Muscle of leg (tissue), 11 donors: ENCODE data around the gene MPRIP. TPM values are rescaled to one million over a fixed set of nuclear protein-coding genes. Genes with fewer than 3 reads are reported as not detected.

Source experiments
- DNase-seq: peaks from one replicate; pipeline ENCODE4 v3.0.0; 2013
- H3K27ac ChIP-seq: one replicate; pipeline ENCODE4 v1.5.1; 2013; ENCODE audit warnings: mild to moderate bottlenecking, low read length, control low read depth
- H3K27me3 ChIP-seq: one replicate; pipeline ENCODE4 v1.6.1; 2013; ENCODE audit warnings: low read length; ENCODE audit not compliant: control insufficient read depth, insufficient read depth
- H3K36me3 ChIP-seq: one replicate; pipeline ENCODE4 v1.6.1; 2013; ENCODE audit warnings: low read length; ENCODE audit not compliant: control insufficient read depth, insufficient read depth
- H3K4me1 ChIP-seq: one replicate; pipeline ENCODE4 v1.6.1; 2013; ENCODE audit warnings: low read length; ENCODE audit not compliant: control insufficient read depth, insufficient read depth
- H3K4me3 ChIP-seq: one replicate; pipeline ENCODE4 v1.5.1; 2013; ENCODE audit warnings: low read length, control low read depth
- H3K9me3 ChIP-seq: replicated peaks from 2 replicates; pipeline ENCODE4 v1.6.1; 2013; ENCODE audit warnings: low read depth, low read length; ENCODE audit not compliant: control insufficient read depth
- WGBS: methylation state at CpG from one replicate; pipeline ENCODE4 v1.1.5; 2013; ENCODE audit warnings: missing lambda C conversion rate; ENCODE audit not compliant: insufficient coverage; 5-methylcytosine and 5-hydroxymethylcytosine counted together
- polyA plus RNA-seq, 8 donors: library from polyadenylated mRNA; unstranded; fragments of 120-200 nt; gene quantifications; one replicate each; pipeline versions ENCODE4 v1.2.1 to v1.2.3, GENCODE V29; 2013; ENCODE audit warnings: inconsistent platforms in 1 of 8, low replicate concordance in 1 of 8; ENCODE audit not compliant: insufficient read length in 8 of 8, insufficient read depth in 1 of 8
- total RNA-seq: library from RNA; stranded (reverse); fragments of 120-200 nt; gene quantifications from one replicate; pipeline ENCODE4 v1.2.4, GENCODE V29; 2013

The MPRIP gene
- total and polyA plus RNA-seq, 9 donors, result 144 to 211 (median 198) TPM

DNA sequence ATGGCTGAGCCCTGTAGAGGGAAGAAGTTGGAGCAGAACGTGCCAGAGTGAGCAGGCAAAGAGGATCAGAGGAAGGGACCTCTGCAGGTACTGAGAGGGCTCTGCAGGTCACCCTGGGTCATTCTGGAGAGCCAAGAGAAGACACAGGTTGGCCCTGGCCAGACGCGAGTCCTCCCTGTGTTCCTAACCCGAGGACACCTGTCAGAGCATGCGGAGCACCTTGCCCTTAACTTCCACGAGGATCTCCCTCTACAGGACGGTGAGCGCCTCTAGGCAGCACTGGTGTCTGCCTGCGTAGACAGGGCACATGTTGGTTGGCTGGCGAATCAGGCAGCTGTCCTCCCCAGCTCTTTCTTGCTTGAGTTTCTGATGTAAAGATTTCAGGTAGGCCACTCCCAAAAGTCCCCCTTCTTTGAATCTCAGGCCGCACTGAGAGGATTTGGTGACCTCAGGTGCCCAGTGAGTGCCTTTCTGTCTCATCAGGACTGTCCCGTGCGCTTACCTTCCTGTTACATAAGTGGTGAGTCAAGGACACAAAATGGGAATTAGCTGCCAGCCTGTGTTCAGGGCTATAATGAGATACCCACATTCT, 45.3 kb downstream of the MPRIP start:
- Histone ChIP-seq H3K4me1 (peaks cover 66% of the 10 kb centered on the region), H3K27ac (no peak overlapping the region), H3K9me3 (no peaks in the 10 kb centered on the region), H3K27me3 (no peaks in the 10 kb centered on the region), H3K36me3 (peaks cover 78% of the 10 kb centered on the region), H3K4me3 (no peak overlapping the region)
- no peak for DNase-seq
- 88% methylated on average over 10 of the region's 13 CpGs for WGBS

DNA sequence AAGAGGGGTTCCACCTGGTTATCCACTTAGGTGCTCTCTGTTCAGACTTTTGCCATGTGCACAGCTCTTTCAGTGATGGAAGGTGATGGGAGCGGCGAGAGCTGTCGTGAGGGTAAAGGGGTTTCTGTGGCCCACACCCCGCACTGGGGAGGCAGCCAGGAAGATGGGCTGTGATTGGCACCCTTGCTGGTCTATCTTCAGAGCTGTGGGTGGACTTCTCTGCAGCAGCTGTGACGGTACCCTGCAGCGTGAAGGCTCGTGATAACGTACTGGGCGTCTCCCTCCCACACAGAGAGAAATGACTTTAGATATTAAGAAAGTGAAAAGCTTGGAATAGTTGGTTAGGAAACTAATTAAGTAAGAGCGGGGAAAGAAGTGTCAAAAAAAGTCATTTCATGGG, 45.8 kb downstream of the MPRIP start:
- Histone ChIP-seq H3K36me3 (peaks cover 72% of the 10 kb centered on the region), H3K9me3 (no peaks in the 10 kb centered on the region), H3K4me3 (no peak overlapping the region), H3K27ac (no peak overlapping the region), H3K4me1 (peaks cover 69% of the 10 kb centered on the region), H3K27me3 (no peaks in the 10 kb centered on the region)
- WGBS, result 89% methylated on average over 5 of the region's 10 CpGs
- no peak for DNase-seq

- H3K9me3 ChIP-seq, result no peaks in the 10 kb centered on the region
- H3K4me1 ChIP-seq, result peaks cover 69% of the 10 kb centered on the region
- H3K36me3 ChIP-seq, result peaks cover 66% of the 10 kb centered on the region
- H3K27me3 ChIP-seq, result no peaks in the 10 kb centered on the region
- H3K27ac ChIP-seq, result no peak overlapping the region
- 49% methylated on average over 5 of the region's 8 CpGs for WGBS
- no peak overlapping the region for H3K4me3 ChIP-seq
- DNase-seq, result no peak
Measured at GRCh38 chr17:17088541-17089525, 46.6 kb downstream of the MPRIP start.

DNA sequence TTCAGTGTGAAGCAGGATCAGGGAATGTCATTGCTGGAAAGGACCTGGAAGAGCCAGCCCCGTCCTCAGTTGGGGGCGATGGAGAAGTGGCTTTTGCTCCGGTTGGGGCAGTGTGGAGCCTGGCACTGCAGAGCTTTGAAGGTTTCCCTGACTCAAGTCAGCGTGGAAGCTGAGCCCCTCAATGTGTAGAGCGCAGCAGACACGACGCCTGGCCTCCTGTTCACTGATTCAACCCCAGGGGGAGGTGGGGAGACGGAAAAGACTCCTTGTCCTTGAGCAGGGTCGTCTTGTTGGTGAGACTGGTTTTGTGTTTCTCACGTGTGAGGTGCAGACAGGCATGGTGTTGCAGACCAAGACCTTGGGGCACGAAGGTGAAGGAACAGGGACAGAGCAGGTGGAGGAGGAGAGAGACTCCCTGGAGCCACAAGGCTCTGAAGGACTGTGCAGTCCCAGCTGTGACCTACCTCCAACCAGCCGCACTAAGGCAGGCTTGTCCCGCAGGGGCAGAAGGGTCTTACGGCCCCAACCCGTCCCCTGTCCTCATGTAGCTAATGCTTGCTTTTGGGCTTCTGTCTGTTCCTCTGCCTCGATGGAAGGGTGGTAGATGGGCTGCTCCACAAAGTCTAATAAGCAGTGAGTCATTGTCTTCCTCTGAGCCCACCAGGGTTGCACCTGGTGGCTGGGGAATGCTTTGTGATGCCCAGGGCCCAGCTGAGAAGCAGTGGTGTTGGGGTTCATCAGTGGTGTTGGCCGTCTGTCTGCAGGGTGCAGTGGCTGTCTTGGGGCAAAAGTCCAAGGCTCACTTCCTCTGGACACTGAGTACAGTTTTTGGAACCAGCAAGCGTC, 47.8 kb downstream of the MPRIP start:
- no peaks in the 10 kb centered on the region for H3K9me3 ChIP-seq
- no peak overlapping the region for H3K27ac ChIP-seq
- DNase-seq, result no peak
- H3K27me3 ChIP-seq, result no peaks in the 10 kb centered on the region
- H3K4me1 ChIP-seq, result peaks cover 58% of the 10 kb centered on the region
- no peak overlapping the region for H3K4me3 ChIP-seq
- peaks cover 55% of the 10 kb centered on the region for H3K36me3 ChIP-seq
- whole genome bisulfite sequencing, result 76% methylated on average over 9 of the region's 18 CpGs

GRCh38 chr17:17090642-17091103, 48.4 kb downstream of the MPRIP start:
- H3K27me3 ChIP-seq, result no peaks in the 10 kb centered on the region
- no peak for DNase-seq
- H3K4me1 ChIP-seq, result peaks cover 61% of the 10 kb centered on the region
- H3K4me3 ChIP-seq, result no peak overlapping the region
- no peaks in the 10 kb centered on the region for H3K9me3 ChIP-seq
- H3K36me3 ChIP-seq, result peaks cover 54% of the 10 kb centered on the region
- 88% methylated on average over 9 of the region's 11 CpGs for WGBS
- H3K27ac ChIP-seq, result no peak overlapping the region

- no peak overlapping the region for H3K27ac ChIP-seq
- no CpG with 5 or more reads among the region's 11 CpGs for WGBS
- peaks cover 48% of the 10 kb centered on the region for H3K36me3 ChIP-seq
- no peaks in the 10 kb centered on the region for H3K9me3 ChIP-seq
- no peaks in the 10 kb centered on the region for H3K27me3 ChIP-seq
- H3K4me3 ChIP-seq, result no peak overlapping the region
- no peak for DNase-seq
- H3K4me1 ChIP-seq, result peaks cover 64% of the 10 kb centered on the region
Measured at GRCh38 chr17:17091276-17091675, 49.0 kb downstream of the MPRIP start.

DNA sequence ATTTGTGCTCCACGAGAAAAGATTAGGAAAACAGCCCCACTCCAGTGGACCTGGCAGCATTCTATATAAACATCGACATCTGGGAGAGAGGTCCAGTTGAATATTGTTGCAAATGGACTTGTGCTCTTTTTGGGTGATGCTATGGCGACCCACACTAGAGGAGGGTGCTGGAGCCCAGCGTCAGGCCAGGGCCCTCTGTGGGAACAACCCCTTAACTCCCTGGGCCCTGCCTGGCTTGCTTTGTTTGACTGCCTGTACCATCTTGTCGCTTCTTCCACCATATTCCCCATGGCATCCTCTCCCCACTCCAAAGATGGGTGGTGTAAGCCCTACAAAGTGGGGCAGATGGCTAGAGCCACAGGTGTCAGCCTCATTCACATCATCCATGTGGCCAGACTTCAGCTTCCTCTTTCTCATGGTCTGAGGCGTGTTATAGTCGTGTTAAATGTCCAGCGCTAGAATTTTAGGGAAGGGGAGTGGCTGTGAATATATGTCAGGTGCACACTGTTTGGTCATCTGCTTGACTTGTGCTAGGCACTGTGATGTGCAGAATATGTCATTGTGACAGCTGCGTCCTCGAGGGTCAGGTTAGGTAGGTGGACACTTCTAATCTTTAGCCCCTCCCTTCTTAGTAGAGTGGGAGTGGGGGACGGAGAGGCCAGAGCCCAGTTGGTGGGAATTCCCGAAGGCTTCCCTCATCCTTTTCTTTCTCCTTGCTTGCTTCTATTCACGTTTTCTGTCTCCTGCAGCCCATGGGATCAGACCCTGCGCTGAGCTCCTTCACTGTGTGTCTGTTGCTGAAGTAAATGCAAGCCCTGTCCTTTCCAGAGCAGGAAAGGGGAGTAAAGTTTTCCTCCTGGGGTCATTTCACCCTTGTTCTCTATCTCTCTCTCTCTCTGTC, 49.8 kb downstream of the MPRIP start:
- Histone ChIP-seq H3K27ac (no peak overlapping the region), H3K4me1 (peaks cover 64% of the 10 kb centered on the region), H3K27me3 (no peaks in the 10 kb centered on the region), H3K9me3 (no peaks in the 10 kb centered on the region), H3K4me3 (no peak overlapping the region), H3K36me3 (peaks cover 46% of the 10 kb centered on the region)
- WGBS, result 83% methylated on average over 2 of the region's 14 CpGs
- no peak for DNase-seq

- Histone ChIP-seq H3K36me3 (peaks cover 40% of the 10 kb centered on the region), H3K9me3 (no peaks in the 10 kb centered on the region), H3K4me3 (no peak overlapping the region), H3K4me1 (peaks cover 66% of the 10 kb centered on the region), H3K27me3 (no peaks in the 10 kb centered on the region), H3K27ac (no peak overlapping the region)
- WGBS, result 55% methylated on average over 3 of the region's 5 CpGs
- no peak for DNase-seq
Measured at GRCh38 chr17:17093764-17094163, 51.5 kb downstream of the MPRIP start.

- 54% methylated on average over 6 of the region's 7 CpGs for WGBS
- H3K27me3 ChIP-seq, result no peaks in the 10 kb centered on the region
Measured at GRCh38 chr17:17096438-17097178, 54.4 kb downstream of the MPRIP start.

More at GRCh38 chr17:17096438-17097178, 54.4 kb downstream of the MPRIP start:
- Histone ChIP-seq H3K36me3 (peaks cover 31% of the 10 kb centered on the region), H3K9me3 (no peaks in the 10 kb centered on the region), H3K4me3 (no peak overlapping the region), H3K27ac (peak overlapping the region; percentile 72), H3K4me1 (peaks cover 65% of the 10 kb centered on the region)
- no peak for DNase-seq
